Measurements from ENCODE around the gene SCRN1. TPM values are rescaled to one million over a fixed set of nuclear protein-coding genes. Genes with fewer than 3 reads are reported as not detected.

The SCRN1 gene
- total RNA-seq, 1 donor from 2014 or later, result 106 TPM

GRCh38 chr7:29988424-29989256 is 961 bp downstream of the SCRN1 start:
- peaks cover 2% of the 10 kb centered on the region for H3K36me3 Mint-ChIP-seq (ENCODE audit: unreplicated experiment)
- peak; percentile 86 for DNase-seq (ENCODE audit: extremely low spot score, unreplicated experiment)

DNA sequence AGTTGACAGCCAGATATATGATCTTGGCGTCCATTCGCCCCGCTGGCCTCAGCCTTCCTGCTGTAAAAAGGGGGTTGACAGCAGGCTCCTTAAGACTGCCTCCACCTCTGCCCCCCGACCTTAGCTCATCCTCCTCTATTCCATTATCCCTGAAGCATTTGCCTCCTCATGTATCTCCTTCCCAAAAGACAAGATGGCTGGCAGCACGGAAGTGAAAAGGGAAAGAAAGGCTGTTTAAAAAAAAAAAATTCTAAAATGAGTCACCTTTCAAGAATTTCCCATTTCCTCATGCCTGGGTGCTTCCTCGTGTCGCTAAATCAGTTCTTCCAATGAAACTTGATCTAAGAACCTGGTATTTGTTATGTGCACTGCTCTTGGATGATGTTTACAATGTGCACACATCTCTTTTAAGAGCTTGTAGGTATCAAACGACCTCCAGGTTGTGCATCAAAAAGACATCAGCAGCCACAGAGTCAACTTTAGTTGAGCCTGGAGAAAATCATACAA is 1.7 kb downstream of the SCRN1 start:
- TF ChIP-seq CTCF (IDR thresholded peaks at IDR 0.05), result no peak

More at GRCh38 chr7:29988424-29989256, 961 bp downstream of the SCRN1 start:
- peaks cover 26% of the 10 kb centered on the region for H3K4me1 Mint-ChIP-seq (ENCODE audit: unreplicated experiment)
- peak overlapping the region; percentile 84 for H3K4me3 Mint-ChIP-seq (ENCODE audit: unreplicated experiment)
- no peak for TF ChIP-seq CTCF (IDR thresholded peaks at IDR 0.05)
- peak overlapping the region; percentile 93 for H3K27ac Mint-ChIP-seq (ENCODE audit: unreplicated experiment)
- no peaks in the 10 kb centered on the region for H3K27me3 Mint-ChIP-seq (ENCODE audit: unreplicated experiment)
- H3K9me3 Mint-ChIP-seq (ENCODE audit: unreplicated experiment), result peaks cover 4% of the 10 kb centered on the region

GRCh38 chr7:29987083-29987482 is 2.5 kb downstream of the SCRN1 start:
- H3K4me1 Mint-ChIP-seq (ENCODE audit: unreplicated experiment), result peaks cover 26% of the 10 kb centered on the region
- peak overlapping the region; percentile 29 for H3K4me3 Mint-ChIP-seq (ENCODE audit: unreplicated experiment)

More for the DNA sequence above, 1.7 kb downstream of the SCRN1 start:
- peak overlapping the region; percentile 84 for H3K4me3 Mint-ChIP-seq (ENCODE audit: unreplicated experiment)
- peak overlapping the region; percentile 93 for H3K27ac Mint-ChIP-seq (ENCODE audit: unreplicated experiment)
- DNase-seq (ENCODE audit: extremely low spot score, unreplicated experiment), result no peak
- peaks cover 26% of the 10 kb centered on the region for H3K4me1 Mint-ChIP-seq (ENCODE audit: unreplicated experiment)
- peaks cover 4% of the 10 kb centered on the region for H3K9me3 Mint-ChIP-seq (ENCODE audit: unreplicated experiment)
- H3K27me3 Mint-ChIP-seq (ENCODE audit: unreplicated experiment), result no peaks in the 10 kb centered on the region
- peaks cover 5% of the 10 kb centered on the region for H3K36me3 Mint-ChIP-seq (ENCODE audit: unreplicated experiment)

GRCh38 chr7:29980151-29980550 is 9.4 kb downstream of the SCRN1 start:
- no peak overlapping the region for H3K27ac Mint-ChIP-seq (ENCODE audit: unreplicated experiment)
- no peak for TF ChIP-seq CTCF (IDR thresholded peaks at IDR 0.05)
- H3K4me3 Mint-ChIP-seq (ENCODE audit: unreplicated experiment), result no peak overlapping the region
- H3K27me3 Mint-ChIP-seq (ENCODE audit: unreplicated experiment), result no peaks in the 10 kb centered on the region
- H3K36me3 Mint-ChIP-seq (ENCODE audit: unreplicated experiment), result peaks cover 10% of the 10 kb centered on the region
- H3K9me3 Mint-ChIP-seq (ENCODE audit: unreplicated experiment), result no peaks in the 10 kb centered on the region
- H3K4me1 Mint-ChIP-seq (ENCODE audit: unreplicated experiment), result peaks cover 8% of the 10 kb centered on the region
- DNase-seq (ENCODE audit: extremely low spot score, unreplicated experiment), result no peak

More at GRCh38 chr7:29987083-29987482, 2.5 kb downstream of the SCRN1 start:
- Mint-ChIP-seq H3K36me3 (ENCODE audit: unreplicated experiment) (peaks cover 5% of the 10 kb centered on the region), H3K27ac (ENCODE audit: unreplicated experiment) (peak overlapping the region; percentile 93), H3K9me3 (ENCODE audit: unreplicated experiment) (no peaks in the 10 kb centered on the region), H3K27me3 (ENCODE audit: unreplicated experiment) (no peaks in the 10 kb centered on the region)
- no peak for DNase-seq (ENCODE audit: extremely low spot score, unreplicated experiment)
- TF ChIP-seq CTCF (IDR thresholded peaks at IDR 0.05), result no peak
